ENCODE data around the gene FAM174A.
A peak's percentile ranks its signal among the peaks of the same experiment; 100 is the strongest.

Gene FAM174A

DNA sequence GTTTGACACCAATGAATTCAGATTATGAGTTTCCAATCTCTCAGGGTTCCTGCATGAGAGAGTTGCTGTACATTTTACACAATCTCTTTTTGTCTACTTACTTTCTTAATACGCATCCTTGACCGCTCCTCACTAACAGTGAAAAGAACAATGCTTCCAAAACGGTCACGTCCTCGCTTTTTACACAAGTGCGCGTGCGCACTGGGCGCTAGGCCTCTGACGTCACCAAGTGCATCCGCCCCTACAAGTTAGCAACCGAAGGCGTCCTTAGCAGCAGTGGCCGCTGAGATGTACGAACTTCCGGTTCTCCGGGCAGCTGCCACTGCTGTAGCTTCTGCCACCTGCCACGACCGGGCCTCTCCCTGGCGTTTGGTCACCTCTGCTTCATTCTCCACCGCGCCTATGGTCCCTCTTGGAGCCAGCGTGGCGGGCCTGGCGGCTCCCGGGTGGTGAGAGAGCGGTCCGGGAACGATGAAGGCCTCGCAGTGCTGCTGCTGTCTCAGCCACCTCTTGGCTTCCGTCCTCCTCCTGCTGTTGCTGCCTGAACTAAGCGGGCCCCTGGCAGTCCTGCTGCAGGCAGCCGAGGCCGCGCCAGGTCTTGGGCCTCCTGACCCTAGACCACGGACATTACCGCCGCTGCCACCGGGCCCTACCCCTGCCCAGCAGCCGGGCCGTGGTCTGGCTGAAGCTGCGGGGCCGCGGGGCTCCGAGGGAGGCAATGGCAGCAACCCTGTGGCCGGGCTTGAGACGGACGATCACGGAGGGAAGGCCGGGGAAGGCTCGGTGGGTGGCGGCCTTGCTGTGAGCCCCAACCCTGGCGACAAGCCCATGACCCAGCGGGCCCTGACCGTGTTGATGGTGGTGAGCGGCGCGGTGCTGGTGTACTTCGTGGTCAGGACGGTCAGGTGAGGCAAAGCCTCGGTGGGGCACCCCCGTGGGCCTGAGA, at the start of gene FAM174A:
Gene FAM174A (plus strand): TSS at position 315 of the 946 bp plus-strand sequence. CDS start 157 bp downstream, at position 472.
- DNase-seq (ENCODE audit: insufficient read length, low spot score), result peak; percentile 77
- peak; percentile 96 for FAIRE-seq

DNA sequence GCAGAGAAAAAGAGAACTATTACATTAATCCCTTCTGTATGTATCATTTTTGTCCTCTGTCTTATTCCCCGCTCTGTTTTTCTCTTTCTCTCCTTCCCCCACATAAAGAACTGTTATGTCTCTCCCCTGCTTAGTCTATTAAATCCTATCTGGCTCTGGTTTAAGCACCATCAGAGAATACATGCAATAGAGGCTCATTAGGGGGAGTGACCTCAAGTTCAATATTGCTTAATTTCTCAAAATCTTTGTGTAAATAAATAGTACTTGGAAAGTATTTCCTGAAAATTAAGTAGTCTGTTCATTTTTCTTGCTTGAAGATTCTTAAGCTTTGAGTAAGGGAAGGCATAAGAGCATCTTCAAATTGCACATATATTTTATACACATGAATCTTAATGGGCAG, 41.2 kb upstream of the FAM174A start:
- DNase-seq (ENCODE audit: insufficient read length, low spot score), result no peak
- no peak for FAIRE-seq

DNA sequence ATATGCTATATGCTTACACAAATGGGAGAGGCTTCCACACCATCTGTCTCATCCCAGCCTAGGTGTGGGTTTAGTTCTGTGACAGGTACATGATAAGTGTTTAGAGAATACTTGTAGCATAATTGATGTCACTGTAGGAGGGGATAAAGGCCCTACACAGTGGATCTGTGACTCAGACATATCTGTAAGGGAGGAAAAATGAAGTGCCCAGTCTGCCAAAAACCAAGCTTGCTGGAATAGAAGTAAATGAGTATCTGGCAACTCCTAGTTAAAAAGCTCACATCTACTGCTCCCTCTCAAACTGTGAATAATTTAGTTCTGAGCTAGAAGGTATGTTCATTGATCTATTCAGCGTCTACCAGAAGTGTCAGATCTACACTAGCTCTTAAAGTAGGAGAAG, 38.9 kb upstream of the FAM174A start:
- no peak for FAIRE-seq
- DNase-seq (ENCODE audit: insufficient read length, low spot score), result no peak

GRCh38 chr5:100502684-100503083, 32.5 kb upstream of the FAM174A start:
- DNase-seq (ENCODE audit: insufficient read length, low spot score) (no peak), FAIRE-seq (no peak)

DNA sequence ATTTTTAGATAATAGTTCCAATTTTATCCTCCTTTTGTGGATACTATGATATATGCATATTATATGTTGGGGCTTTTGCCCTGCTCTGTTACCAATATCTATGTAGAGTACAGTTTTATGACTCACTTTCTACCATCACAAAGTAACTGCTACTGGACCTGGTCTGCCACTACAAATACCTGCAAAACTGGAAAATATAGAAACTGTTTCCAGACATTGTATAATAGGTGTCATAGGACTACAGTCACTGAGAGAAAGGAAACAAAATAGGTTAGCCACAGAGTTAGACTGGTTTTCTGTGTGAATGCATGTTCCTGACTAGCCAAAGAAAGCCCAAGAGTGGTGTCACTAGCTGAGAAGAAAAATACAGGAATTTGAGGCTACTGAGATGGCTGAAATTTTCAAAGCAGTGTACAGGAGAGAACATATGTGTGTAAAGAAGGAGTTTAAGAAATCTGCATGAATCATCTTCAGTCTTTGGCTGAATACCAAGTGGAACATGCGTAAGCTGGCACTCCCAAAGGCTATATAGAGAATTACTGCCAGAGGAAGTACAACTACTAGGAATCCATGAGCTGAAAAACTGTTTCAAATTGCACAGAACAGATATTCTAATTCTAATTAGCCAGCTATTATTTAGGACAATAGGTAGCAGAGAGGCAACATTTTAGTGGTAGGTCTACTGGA, 29.0 kb upstream of the FAM174A start:
- FAIRE-seq (no peak), DNase-seq (ENCODE audit: insufficient read length, low spot score) (peak; percentile 0)

- no peak for FAIRE-seq
- no peak for DNase-seq (ENCODE audit: insufficient read length, low spot score)
These were observed 18.9 kb upstream of the FAM174A start for GRCh38 chr5:100516285-100516684.

DNA sequence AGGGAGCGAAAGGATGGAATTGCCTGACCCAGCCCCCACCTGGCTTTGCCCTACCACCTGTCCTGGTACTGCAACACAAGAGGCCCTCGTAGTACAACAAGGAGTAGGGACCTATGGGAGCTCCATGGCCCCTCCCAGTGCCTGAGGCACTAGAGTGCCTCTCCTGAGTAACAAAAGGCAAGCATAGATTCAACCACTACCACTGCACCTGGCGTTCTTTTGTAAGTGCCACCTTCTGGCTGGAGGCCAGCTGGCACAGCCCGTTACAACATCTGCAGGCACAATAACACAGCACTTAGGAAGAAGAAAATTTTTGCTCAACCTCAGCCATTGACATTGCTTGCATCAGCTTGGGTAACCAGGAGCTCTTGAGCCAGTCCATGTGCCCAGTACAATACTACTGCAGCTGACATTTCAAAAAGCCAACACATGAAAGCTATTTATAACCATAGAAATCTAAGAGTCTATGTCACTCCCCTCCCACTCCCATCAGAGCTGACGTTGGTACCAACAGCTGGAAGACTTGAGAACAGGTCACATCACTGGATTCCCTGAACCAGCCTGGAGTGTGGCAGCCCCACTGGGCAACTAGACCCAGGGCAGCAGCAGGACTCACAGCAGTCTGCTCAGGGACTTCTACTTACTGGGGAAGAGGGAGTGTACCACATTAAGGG, 17.7 kb upstream of the FAM174A start:
- DNase-seq (ENCODE audit: insufficient read length, low spot score) (no peak), FAIRE-seq (no peak)

- FAIRE-seq (no peak), DNase-seq (ENCODE audit: insufficient read length, low spot score) (no peak)
These were observed 16.8 kb upstream of the FAM174A start for GRCh38 chr5:100518377-100518776.

- DNase-seq (ENCODE audit: insufficient read length, low spot score) (no peak), FAIRE-seq (no peak)
These were observed 16.1 kb upstream of the FAM174A start for GRCh38 chr5:100519075-100519474.

- FAIRE-seq (no peak), DNase-seq (ENCODE audit: insufficient read length, low spot score) (no peak)
These were observed 14.8 kb upstream of the FAM174A start for GRCh38 chr5:100520348-100520747.

DNA sequence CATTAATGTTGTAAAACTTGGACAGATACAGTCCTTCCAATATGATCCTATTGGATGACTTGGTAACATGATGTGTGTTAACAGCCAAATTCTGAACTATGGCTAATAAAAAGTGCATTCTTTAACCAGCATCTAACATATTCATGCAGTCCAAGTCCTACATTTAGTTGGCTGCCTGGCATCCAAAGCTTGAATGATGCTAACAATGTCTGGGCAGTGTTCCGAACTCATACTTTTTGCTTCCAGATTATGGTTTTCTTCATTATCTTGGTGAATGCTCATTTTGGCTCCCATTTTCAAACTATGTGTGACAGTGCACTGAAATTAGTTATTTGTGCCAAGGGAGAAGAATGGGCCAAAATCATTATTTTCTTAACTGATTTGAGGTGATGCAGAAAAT, 2.8 kb downstream of the FAM174A start:
- DNase-seq (ENCODE audit: insufficient read length, low spot score) (no peak), FAIRE-seq (no peak)

GRCh38 chr5:100539519-100539918, 4.3 kb downstream of the FAM174A start:
- FAIRE-seq (no peak), DNase-seq (ENCODE audit: insufficient read length, low spot score) (no peak)

GRCh38 chr5:100542086-100542485, 6.9 kb downstream of the FAM174A start:
- DNase-seq (ENCODE audit: insufficient read length, low spot score) (no peak), FAIRE-seq (no peak)

- FAIRE-seq (no peak), DNase-seq (ENCODE audit: insufficient read length, low spot score) (no peak)
These were observed 10.8 kb downstream of the FAM174A start for GRCh38 chr5:100546001-100546400.

DNA sequence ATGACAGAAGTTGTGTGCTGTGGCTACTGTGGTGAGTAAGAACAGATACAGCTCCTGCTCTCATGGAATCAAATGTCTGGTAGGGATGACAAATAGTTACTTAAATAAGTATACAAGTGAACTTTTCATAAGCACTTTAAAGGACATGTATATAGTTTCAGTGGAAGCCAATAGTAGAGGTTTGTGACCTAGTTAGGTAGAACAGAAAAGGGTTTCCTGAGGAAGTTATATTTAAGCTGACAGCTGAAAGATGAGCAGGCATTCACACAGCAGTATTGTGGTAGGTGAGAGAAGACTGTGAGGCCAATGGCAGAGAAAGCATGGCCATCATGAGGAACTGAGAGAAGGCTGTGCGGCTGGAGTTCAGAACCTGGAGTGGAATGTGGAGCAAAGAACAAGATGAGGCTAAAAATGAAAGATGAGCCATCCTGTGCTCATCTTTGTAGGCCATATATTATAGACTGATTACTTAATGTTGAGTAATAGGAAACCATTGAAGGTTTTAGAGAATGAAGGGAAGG, 15.4 kb downstream of the FAM174A start:
- no peak for FAIRE-seq
- no peak for DNase-seq (ENCODE audit: insufficient read length, low spot score)

GRCh38 chr5:100551183-100551582, 16.0 kb downstream of the FAM174A start:
- FAIRE-seq (no peak), DNase-seq (ENCODE audit: insufficient read length, low spot score) (no peak)

DNA sequence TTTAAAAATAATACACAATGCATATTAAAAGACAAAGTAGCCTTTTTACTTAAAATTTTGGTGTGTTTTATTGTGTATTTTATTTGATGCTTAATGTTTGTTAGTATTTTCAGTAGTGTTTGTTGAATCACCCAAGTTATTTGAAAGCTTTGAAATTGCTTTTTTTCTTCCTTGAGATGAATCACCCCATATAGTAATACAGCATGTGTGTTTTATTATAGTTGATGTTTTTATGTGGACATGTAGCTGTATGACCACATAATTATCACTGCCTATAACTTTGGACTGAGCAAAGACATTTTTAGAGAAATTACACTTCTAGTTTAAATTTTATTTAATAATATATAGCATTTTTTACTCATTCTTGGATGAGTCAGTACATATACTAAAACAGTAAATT, 18.0 kb downstream of the FAM174A start:
- DNase-seq (ENCODE audit: insufficient read length, low spot score) (no peak), FAIRE-seq (no peak)

GRCh38 chr5:100560860-100561259, 25.7 kb downstream of the FAM174A start:
- no peak for DNase-seq (ENCODE audit: insufficient read length, low spot score)
- no peak for FAIRE-seq

GRCh38 chr5:100562821-100563220, 27.6 kb downstream of the FAM174A start:
- no peak for FAIRE-seq

DNA sequence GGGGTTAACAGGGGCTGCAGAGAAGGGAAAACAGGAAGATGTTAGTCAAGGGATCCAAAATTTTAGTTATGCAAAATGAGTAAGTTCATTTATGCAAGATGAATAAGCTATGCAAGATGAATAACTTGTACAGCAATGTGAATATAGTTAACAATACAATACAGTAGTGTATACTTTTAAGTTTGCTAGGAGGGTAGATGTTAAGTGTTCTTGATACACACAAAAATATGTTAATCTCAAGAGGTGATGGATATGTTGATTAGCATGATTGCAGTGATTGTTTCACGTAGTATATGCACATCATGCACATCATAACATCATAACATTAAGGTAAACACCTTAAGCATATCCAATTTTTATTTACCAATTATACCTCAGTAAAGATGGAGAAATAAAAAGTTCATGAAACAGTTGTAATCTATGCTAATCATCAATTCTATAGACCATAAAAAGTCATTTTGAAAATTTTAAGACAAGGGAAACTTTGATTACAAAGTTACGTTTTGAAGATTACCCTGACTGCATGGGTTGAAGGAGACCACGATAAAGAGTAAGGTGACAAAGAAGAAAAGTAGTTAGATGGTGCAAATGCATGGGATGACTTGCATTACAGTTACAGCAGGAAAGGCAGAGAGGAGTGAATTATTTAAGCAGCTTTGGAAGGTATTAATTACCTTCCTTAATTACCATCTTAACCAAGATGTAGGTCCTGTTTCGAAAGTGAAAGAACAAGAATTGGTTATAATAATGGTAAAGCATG, 31.4 kb downstream of the FAM174A start:
- peak; percentile 38 for FAIRE-seq

More at GRCh38 chr5:100562821-100563220, 27.6 kb downstream of the FAM174A start:
- DNase-seq (ENCODE audit: insufficient read length, low spot score), result no peak

More for the DNA sequence above, 31.4 kb downstream of the FAM174A start:
- no peak for DNase-seq (ENCODE audit: insufficient read length, low spot score)
